ENCODE results near the gene PIP5KL1. TPM values are rescaled to one million over a fixed set of nuclear protein-coding genes. Genes with fewer than 3 reads are reported as not detected.

The PIP5KL1 gene
- total and polyA plus RNA-seq, 2 of the 8 experiments (the other 6 are each of a cell fraction or from before 2014, with no cell fraction given) = 13.4 to 15.4 TPM

- TF ChIP-seq CHD2 (IDR thresholded peaks at IDR 0.05; ENCODE audit: low read length) = no peak
- no peak for TF ChIP-seq BRCA1 (IDR thresholded peaks at IDR 0.05; ENCODE audit: low read depth, low read length)
- TF ChIP-seq PHF8 (conservative IDR thresholded peaks at IDR 0.05; ENCODE audit: low read depth, low read length) = no peak
- no peak for TF ChIP-seq SP4 (IDR thresholded peaks at IDR 0.05; ENCODE audit: low read length)
- no peak for TF ChIP-seq MAX (IDR thresholded peaks at IDR 0.05)
- no peak for TF ChIP-seq SIN3A (conservative IDR thresholded peaks at IDR 0.05 in 1 of 2, IDR thresholded peaks at IDR 0.05 in 1 of 2; ENCODE audit: low read depth in 1 of 2, low read length in 2 of 2)
Measured at GRCh38 chr9:127959841-127960409, 29.3 kb upstream of the PIP5KL1 start (continued).
